ENCODE measurements around the gene UFD1. TPM values are rescaled to one million over a fixed set of nuclear protein-coding genes. Genes with fewer than 3 reads are reported as not detected.

UFD1 gene
- total and polyA plus RNA-seq, 9 of the 15 experiments (the other 6 are each of a cell fraction or from before 2014, with no cell fraction given), result 238 to 645 (median 363) TPM

DNA sequence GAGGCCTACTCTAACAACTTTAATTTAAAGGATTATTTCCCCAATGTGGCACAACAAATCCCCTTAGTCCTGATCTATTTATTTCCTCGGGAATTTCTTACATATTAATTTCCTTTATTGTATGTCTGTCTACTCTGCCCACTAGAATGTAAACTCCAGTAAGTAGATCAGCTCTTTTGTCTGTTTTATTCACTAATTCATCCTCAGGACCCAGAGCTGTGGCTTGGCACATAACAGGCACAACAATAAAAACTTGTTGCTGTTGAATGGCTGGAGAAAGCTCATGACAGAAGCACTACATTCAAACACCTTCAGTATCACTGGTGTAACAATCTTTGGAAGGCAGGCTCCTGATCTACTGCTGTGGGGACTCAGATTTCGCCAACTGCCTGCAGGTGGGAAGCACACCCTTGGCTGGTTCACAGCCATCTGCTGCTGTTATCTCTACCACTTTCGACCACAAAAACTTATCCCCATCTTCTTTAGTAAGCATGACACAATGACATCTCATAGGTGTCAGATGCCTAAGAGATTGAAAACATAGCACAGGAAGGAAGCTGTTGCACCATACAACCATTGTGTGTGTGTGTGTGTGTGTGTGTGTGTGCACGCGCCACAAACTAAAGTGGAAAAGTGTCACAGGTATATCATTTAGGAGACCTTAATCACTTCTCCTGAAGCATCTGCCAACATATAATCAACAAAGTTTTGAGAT is 59.4 kb downstream of the UFD1 start (continued):
- peak; percentile 87 for TF ChIP-seq MYNN (IDR thresholded peaks at IDR 0.05)
- no peak for TF ChIP-seq MYNN (CRISPR knock-in tag; IDR thresholded peaks at IDR 0.05)
- TF ChIP-seq KLF6 (CRISPR knock-in tag; IDR thresholded peaks at IDR 0.05; ENCODE audit: borderline replicate concordance), result 0 out of 2 replicates have a peak, but pooled peaks have one; percentile 64
- TF ChIP-seq EP400 (IDR thresholded peaks at IDR 0.05), result no peak
- peak; percentile 63 to 95; a peak in 3 of 4 replicates for TF ChIP-seq ARNT (IDR thresholded peaks at IDR 0.05)
- no peak for TF ChIP-seq ARHGAP35 (IDR thresholded peaks at IDR 0.05; ENCODE audit: partially characterized antibody)
- TF ChIP-seq MECOM (CRISPR knock-in tag; IDR thresholded peaks at IDR 0.05), result peak; percentile 96
- TF ChIP-seq ASH1L (IDR thresholded peaks at IDR 0.05; ENCODE audit: borderline replicate concordance, low read depth, partially characterized antibody), result no peak
- peak; percentile 74; the same call in 1 of the 2 replicates for TF ChIP-seq ZBTB17 (CRISPR knock-in tag; IDR thresholded peaks at IDR 0.05)
- peak; percentile 80 for TF ChIP-seq SMARCA4 (IDR thresholded peaks at IDR 0.05)
- TF ChIP-seq, protein P1, sequence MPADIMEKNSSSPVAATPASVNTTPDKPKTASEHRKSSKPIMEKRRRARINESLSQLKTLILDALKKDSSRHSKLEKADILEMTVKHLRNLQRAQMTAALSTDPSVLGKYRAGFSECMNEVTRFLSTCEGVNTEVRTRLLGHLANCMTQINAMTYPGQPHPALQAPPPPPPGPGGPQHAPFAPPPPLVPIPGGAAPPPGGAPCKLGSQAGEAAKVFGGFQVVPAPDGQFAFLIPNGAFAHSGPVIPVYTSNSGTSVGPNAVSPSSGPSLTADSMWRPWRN (IDR thresholded peaks at IDR 0.05; ENCODE audit: low read depth), result peak; percentile 95
- TF ChIP-seq, protein P2, sequence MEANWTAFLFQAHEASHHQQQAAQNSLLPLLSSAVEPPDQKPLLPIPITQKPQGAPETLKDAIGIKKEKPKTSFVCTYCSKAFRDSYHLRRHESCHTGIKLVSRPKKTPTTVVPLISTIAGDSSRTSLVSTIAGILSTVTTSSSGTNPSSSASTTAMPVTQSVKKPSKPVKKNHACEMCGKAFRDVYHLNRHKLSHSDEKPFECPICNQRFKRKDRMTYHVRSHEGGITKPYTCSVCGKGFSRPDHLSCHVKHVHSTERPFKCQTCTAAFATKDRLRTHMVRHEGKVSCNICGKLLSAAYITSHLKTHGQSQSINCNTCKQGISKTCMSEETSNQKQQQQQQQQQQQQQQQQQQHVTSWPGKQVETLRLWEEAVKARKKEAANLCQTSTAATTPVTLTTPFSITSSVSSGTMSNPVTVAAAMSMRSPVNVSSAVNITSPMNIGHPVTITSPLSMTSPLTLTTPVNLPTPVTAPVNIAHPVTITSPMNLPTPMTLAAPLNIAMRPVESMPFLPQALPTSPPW (CRISPR knock-in tag; IDR thresholded peaks at IDR 0.05), result peak; percentile 9; the same call in 1 of the 2 replicates
- TF ChIP-seq MXI1 (IDR thresholded peaks at IDR 0.05; ENCODE audit: low read depth, low read length), result peak; percentile 91
- TF ChIP-seq HOXB6 (CRISPR knock-in tag; IDR thresholded peaks at IDR 0.05; ENCODE audit: borderline replicate concordance), result peak; percentile 80; the same call in 1 of the 2 replicates
- 0 out of 2 replicates have a peak, but pooled peaks have one; percentile 27 for TF ChIP-seq ZNF41 (CRISPR knock-in tag; conservative IDR thresholded peaks at IDR 0.05)
- TF ChIP-seq ZNF224 (CRISPR knock-in tag; IDR thresholded peaks at IDR 0.05), result no peak
- TF ChIP-seq ZNF282 (CRISPR knock-in tag; IDR thresholded peaks at IDR 0.05), result no peak
- TF ChIP-seq ZNF311 (CRISPR knock-in tag; IDR thresholded peaks at IDR 0.05), result peak; percentile 83
- TF ChIP-seq JUND (IDR thresholded peaks at IDR 0.05; ENCODE audit: borderline replicate concordance, low read depth, low read length), result peak; percentile 80
- no peak for TF ChIP-seq JUND (tag; IDR thresholded peaks at IDR 0.05; ENCODE audit: borderline replicate concordance, low read depth, low read length)
